ENCODE data around the gene TATDN2. TPM values are rescaled to one million over a fixed set of nuclear protein-coding genes. Genes with fewer than 3 reads are reported as not detected.

TATDN2 gene
- total RNA-seq, 1 donor from 2014 or later, result 70.9 TPM

DNA sequence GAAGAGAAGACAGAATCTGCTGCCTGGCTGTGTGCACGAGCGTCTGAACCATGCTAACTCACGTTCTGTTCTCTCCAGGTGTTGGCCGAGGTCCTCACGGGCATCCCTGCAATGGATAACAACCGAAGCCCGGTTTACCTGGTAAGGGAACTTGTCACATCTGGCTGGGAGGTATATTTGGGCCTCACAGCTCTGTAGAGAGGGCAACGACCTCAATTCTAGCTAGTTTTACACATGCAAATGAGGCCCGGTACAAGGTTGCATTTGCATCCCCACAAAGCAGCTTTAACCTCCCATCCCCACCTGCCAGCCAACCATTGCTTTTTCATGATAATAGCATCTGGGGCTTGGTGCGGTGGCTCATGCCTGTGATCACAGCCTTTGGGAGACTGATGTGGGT is 22.0 kb upstream of the TATDN2 start:
- intact Hi-C loops (cut with micrococcal nuclease), result loop anchor here (10.0 kb wide), 2 partner anchors 201 to 241 kb away; partner anchors contain the start of genes EMC3 and FANCD2
- peaks cover 42% of the 10 kb centered on the region for H3K36me3 Mint-ChIP-seq (ENCODE audit: low read depth)
- peaks cover 4% of the 10 kb centered on the region for H3K9me3 Mint-ChIP-seq
- no peak overlapping the region for H3K4me3 Mint-ChIP-seq
- no peaks in the 10 kb centered on the region for H3K27me3 Mint-ChIP-seq
- H3K4me1 Mint-ChIP-seq, result peaks cover 60% of the 10 kb centered on the region
- no peak for DNase-seq
- H3K27ac Mint-ChIP-seq, result no peak overlapping the region

DNA sequence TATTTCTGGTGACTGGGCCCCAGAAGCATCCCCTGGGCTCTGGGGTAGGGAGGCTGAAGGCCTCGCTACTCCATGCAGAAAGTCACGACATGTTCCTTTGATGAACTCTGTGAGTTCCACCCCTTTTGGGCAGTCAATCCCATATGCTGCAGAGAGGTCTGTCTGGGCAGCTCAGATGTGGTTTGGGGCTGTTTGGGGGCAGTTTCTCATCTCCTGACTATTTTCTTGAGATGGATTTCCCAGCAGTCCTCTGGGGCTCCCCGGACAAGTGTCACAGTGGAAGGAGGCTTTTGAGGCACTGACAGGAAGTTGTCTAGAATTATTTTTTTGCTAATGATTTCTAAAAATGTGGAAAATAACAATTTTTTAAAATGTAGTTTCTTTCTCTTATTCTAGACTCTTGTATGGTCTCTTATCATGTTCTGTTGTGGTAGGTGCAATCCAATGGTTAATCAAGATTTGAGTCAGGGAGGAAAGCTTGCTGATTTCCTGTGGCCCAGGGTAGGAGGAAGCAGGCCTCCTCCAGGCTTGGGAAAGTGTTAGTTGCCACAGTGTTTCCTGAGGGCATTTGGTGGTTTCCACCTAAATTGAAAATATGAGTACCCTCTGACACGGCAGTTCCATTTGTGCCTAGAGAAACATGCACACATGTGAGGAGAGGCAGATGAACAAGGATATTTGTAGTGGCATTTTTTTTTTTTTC is 19.9 kb upstream of the TATDN2 start:
- H3K9me3 Mint-ChIP-seq, result peaks cover 4% of the 10 kb centered on the region
- H3K36me3 Mint-ChIP-seq (ENCODE audit: low read depth), result peaks cover 33% of the 10 kb centered on the region
- intact Hi-C loops (cut with micrococcal nuclease), result loop anchor here (1.0 to 10.0 kb wide), 4 partner anchors 10 to 244 kb away; partner anchors contain the start of genes EMC3 and FANCD2
- peak overlapping the region; percentile 92 for H3K27ac Mint-ChIP-seq
- H3K4me3 Mint-ChIP-seq, result peak overlapping the region; percentile 46
- H3K4me1 Mint-ChIP-seq, result peaks cover 46% of the 10 kb centered on the region
- DNase-seq, result peak; percentile 81
- no peaks in the 10 kb centered on the region for H3K27me3 Mint-ChIP-seq

DNA sequence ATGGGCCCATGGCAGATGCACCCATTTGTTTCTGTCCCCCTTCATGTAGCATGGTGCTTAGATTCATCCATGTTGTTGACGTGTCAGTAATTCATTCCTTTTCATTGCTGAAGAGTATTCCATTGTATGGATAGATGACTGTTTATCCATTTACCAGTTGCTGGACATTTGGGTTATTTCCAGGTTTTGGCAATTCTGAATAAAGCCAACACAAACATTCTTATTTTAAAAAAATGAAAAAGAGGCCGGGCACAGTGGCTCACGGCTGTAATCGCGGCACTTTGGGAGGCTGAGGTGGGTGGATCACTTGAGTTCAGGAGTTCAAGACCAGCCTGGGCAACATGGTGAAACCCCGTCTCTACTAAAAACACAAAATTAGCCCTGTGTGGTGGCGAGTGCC is 18.7 kb upstream of the TATDN2 start:
- Mint-ChIP-seq H3K27ac (peak overlapping the region; percentile 92), H3K36me3 (ENCODE audit: low read depth) (peaks cover 31% of the 10 kb centered on the region), H3K4me3 (peak overlapping the region; percentile 28), H3K27me3 (no peaks in the 10 kb centered on the region), H3K4me1 (peaks cover 36% of the 10 kb centered on the region), H3K9me3 (peaks cover 3% of the 10 kb centered on the region)
- no peak for DNase-seq
- intact Hi-C loops (cut with micrococcal nuclease), result loop anchor here (10.0 kb wide), 2 partner anchors 205 to 245 kb away; partner anchors contain the start of genes EMC3 and FANCD2

DNA sequence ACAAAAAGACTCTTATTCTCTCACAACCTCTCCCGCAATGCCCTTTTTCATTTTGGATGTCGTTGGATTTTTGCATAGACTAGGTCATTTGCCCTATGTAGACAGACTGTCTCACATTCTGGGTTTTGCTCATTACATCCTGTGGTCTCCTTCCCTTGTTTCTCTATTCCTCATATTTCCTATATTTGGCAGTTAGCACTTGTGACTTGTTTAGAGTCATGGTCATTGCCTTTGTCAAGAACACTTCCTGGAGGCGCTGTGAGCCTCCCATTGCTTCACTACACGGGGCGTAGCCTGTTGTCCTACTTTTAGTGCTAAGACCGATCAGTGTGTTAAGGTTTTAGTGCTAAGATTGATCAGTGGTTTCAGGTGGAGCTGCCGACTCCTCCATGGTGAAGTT is 16.1 kb upstream of the TATDN2 start:
- intact Hi-C loops (cut with micrococcal nuclease), result no loop called here
- Mint-ChIP-seq H3K4me3 (no peak overlapping the region), H3K9me3 (no peaks in the 10 kb centered on the region), H3K27me3 (no peaks in the 10 kb centered on the region), H3K36me3 (ENCODE audit: low read depth) (peaks cover 44% of the 10 kb centered on the region), H3K27ac (peak overlapping the region; percentile 46), H3K4me1 (peaks cover 31% of the 10 kb centered on the region)
- DNase-seq, result no peak

DNA sequence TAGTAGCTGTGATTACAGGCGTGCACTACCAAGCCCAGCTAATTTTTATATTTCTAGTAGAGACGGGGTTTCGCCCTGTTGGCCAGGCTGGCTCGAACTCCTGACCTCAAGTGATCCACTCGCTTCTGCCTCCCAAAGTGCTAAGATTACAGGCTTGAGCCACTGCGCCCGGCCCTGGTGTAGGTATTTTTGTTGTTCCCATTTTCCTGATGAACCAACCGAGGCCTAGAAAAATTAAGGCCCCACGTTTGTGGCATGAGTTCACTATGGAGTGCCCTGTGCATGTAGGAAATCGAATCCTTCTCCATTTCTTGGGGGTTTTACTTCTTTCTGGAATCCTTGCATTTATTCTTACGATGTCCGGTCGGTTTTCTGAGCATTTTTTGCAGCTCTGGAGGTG is 14.3 kb upstream of the TATDN2 start:
- Mint-ChIP-seq H3K27ac (no peak overlapping the region), H3K36me3 (ENCODE audit: low read depth) (peaks cover 48% of the 10 kb centered on the region), H3K27me3 (no peaks in the 10 kb centered on the region), H3K4me3 (no peak overlapping the region), H3K4me1 (peaks cover 30% of the 10 kb centered on the region), H3K9me3 (no peaks in the 10 kb centered on the region)
- DNase-seq, result no peak
- intact Hi-C loops (cut with micrococcal nuclease), result no loop called here

DNA sequence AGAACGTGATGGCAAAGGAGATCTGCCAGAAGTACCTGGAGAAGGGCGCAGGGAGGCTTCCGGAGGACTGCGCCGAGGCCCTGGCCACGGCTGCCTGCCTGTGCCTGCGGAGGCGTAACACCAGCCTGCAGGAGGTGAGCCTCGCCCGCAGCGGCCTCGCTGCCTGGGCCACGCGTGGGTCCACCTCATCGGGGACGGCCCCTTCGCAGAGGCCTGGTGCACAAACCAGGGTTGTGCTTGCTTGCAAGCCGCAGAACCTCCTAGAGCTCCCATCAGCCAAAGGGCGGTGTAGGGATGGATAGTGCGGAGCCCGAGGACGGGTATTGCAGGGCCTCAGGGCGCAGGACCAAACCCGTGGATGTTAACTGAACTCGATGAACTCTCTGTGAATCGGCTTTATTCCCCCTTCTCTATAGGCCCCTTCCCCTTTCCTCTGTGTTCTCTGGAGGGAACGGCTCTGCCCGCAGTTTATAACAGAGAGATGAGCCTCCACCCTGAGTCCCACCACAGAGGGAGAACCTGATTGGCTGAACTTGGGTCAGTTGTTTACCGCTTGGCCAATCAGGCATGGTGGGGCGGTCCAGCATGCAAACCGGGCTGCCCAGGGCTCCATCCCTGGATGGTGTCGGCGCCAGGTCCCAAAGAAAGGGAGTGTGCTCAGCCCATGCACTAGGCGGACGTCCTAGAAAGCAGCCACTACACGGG is 13.6 kb upstream of the TATDN2 start:
- no peaks in the 10 kb centered on the region for H3K9me3 Mint-ChIP-seq
- H3K36me3 Mint-ChIP-seq (ENCODE audit: low read depth), result peaks cover 49% of the 10 kb centered on the region
- no peaks in the 10 kb centered on the region for H3K27me3 Mint-ChIP-seq
- no peak for DNase-seq
- intact Hi-C loops (cut with micrococcal nuclease), result no loop called here
- H3K4me1 Mint-ChIP-seq, result peaks cover 29% of the 10 kb centered on the region
- no peak overlapping the region for H3K4me3 Mint-ChIP-seq
- H3K27ac Mint-ChIP-seq, result no peak overlapping the region

DNA sequence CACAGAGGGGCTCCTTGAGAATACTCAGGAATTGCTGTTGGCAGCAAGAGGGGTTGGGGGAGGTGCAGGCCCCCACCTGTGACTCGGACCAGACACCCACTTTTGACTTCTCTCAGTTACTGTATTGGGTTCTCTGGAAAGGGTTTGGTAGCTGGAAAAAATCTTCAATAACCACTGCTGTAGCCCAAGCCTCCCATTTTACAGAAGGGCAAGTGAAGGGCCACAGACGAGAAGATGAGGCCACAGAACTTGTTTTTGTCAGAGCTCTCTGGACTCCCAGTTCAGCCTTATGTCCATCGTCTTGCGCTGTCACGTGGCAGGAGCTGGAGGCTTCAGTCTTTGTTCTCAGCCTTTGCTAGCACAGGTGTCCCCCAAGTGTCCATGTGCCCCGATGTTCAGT is 12.7 kb upstream of the TATDN2 start:
- intact Hi-C loops (cut with micrococcal nuclease), result no loop called here
- Mint-ChIP-seq H3K4me1 (peaks cover 31% of the 10 kb centered on the region), H3K27ac (no peak overlapping the region), H3K36me3 (ENCODE audit: low read depth) (peaks cover 49% of the 10 kb centered on the region), H3K4me3 (no peak overlapping the region), H3K27me3 (no peaks in the 10 kb centered on the region), H3K9me3 (no peaks in the 10 kb centered on the region)
- DNase-seq, result no peak

DNA sequence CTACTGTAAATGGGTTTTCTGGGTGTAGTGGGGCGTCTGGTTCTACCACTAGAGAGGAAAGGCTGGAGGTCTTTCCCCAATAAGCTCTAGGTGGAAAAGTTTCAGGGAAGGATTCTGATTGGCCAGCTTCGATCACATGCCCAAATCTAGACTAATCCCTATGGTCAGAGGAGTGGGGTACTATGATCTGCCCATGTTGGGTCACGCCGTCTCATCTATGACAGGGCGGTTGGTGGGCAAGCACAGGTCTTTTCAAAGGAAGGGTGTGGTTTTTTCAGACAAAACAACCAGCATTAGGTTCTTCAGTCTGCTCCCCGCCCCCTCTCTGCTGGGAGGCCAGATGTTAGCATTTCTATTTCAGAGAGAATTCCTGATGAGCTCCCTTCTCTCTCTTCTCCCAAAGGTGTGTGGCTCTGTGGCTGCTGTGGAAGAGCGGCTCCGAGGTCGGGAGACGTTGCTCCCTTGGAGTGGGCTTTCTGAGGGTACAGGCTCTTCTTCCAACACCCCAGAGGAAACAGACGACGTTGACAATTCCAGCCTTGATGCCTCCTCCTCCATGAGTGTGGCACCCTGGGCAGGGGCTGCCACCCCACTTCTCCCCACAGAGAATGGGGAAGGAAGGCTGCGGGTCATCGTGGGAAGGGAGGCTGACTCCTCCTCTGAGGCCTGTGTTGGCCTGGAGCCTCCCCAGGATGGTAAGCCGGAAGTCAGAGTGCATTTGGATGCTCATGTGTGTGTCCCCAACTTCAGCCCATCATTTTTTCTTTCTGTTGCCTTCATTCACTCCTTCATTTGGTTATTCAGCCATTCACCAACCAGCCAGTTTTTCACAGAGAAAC is 9.7 kb upstream of the TATDN2 start:
- H3K27ac Mint-ChIP-seq, result peak overlapping the region; percentile 79
- no peaks in the 10 kb centered on the region for H3K9me3 Mint-ChIP-seq
- peak overlapping the region; percentile 20 for H3K4me3 Mint-ChIP-seq
- peaks cover 45% of the 10 kb centered on the region for H3K4me1 Mint-ChIP-seq
- H3K36me3 Mint-ChIP-seq (ENCODE audit: low read depth), result peaks cover 57% of the 10 kb centered on the region
- peak; percentile 83 for DNase-seq
- intact Hi-C loops (cut with micrococcal nuclease), result loop anchor here (1.0 kb wide), 1 partner anchor 10 kb away; no protein-coding TSS in a partner anchor
- no peaks in the 10 kb centered on the region for H3K27me3 Mint-ChIP-seq

DNA sequence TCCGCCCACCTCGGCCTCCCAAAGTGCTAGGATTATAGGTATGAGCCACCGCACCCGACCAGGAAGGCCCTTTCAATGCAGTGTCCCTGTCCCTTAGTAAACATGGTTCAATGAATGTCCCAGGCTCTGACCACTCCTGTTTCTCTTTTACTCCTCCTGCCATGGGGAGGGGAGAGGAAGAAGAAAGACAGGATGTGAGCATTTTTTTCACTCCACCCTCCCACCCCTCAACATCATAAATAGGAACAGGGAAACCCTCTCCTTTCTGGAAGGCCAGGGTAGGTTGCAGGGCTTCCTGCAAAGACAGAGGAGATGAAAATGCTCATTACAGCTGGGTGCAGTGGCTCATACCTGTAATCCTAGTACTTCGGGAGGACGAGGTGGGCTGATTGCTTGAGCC is 7.5 kb upstream of the TATDN2 start:
- Mint-ChIP-seq H3K4me1 (peaks cover 54% of the 10 kb centered on the region), H3K4me3 (no peak overlapping the region), H3K27ac (peak overlapping the region; percentile 81), H3K36me3 (ENCODE audit: low read depth) (peaks cover 67% of the 10 kb centered on the region), H3K27me3 (no peaks in the 10 kb centered on the region), H3K9me3 (peaks cover 14% of the 10 kb centered on the region)
- intact Hi-C loops (cut with micrococcal nuclease), result loop anchor here (10.0 kb wide), 1 partner anchor 396 kb away; the partner anchor contains the start of gene RPUSD3
- no peak for DNase-seq

DNA sequence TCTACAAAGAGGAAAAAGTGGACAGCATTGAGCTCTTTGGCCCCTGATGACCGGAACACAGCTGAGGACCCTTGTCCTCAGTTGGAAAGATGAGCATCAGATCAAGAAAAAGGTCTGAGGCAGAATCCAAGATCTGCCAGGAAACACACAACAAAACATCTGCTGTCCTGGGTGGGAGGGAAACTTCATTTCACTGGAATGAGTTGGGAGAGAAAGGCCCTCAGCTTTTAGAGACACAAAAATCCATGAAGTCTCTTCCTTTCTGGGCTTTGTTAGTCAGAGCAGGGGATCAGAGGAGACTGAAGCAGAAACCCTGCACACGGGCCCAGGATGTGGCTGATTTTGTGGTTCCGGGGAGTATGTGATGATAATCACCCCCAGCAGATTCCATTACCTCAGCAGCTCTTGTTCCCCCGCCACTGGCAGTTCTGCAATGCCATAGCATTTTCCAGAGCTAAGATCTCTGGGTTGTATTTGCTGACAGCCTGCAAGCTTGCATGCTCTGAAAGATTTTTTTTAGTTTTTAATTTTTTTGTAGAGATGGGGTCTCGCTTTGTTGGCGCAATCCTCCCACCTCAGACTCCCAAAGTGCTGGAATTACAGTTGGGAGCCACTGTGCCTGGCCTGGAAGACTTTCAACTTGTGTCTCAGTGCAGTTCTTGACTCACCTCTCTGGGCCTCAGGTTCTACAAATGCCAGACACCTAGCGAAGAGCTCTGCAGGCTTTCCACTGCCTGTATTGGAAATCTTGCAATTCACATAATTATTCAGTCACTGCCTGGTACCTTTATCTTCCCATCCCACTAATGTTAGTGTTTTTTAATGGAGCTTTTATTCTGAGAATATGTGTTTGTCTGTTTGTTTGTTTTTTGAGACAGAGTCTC is 5.8 kb upstream of the TATDN2 start:
- H3K9me3 Mint-ChIP-seq, result peaks cover 14% of the 10 kb centered on the region
- intact Hi-C loops (cut with micrococcal nuclease), result loop anchor here (1.0 to 10.0 kb wide), 4 partner anchors 8 to 398 kb away; partner anchors contain the start of gene RPUSD3
- H3K36me3 Mint-ChIP-seq (ENCODE audit: low read depth), result peaks cover 66% of the 10 kb centered on the region
- DNase-seq, result peak; percentile 95
- H3K27ac Mint-ChIP-seq, result peak overlapping the region; percentile 98
- H3K27me3 Mint-ChIP-seq, result no peaks in the 10 kb centered on the region
- peak overlapping the region; percentile 79 for H3K4me3 Mint-ChIP-seq
- H3K4me1 Mint-ChIP-seq, result peaks cover 50% of the 10 kb centered on the region

DNA sequence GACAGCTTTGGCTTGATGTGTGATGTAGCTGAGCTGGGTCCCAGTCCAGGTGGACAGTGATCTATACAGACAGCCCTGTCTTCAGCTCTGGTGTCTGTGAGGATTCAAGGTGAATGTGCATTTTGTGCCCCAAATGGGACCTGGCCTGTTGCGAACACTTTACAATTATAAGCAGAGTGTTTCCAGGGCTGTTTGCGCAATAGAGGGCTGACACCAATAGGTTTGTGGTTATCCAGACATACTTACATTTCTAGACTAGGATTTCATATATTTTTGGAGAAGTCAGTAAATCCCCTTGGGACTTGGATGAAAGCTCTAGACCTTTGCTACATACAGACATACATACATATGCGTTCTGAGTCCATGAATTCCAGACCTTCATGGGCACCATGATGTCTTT is 4.2 kb upstream of the TATDN2 start:
- Mint-ChIP-seq H3K27me3 (no peaks in the 10 kb centered on the region), H3K27ac (peak overlapping the region; percentile 82), H3K9me3 (peaks cover 20% of the 10 kb centered on the region), H3K4me3 (peak overlapping the region; percentile 31), H3K36me3 (ENCODE audit: low read depth) (peaks cover 62% of the 10 kb centered on the region), H3K4me1 (peaks cover 44% of the 10 kb centered on the region)
- no peak for DNase-seq
- intact Hi-C loops (cut with micrococcal nuclease), result loop anchor here (10.0 kb wide), 1 partner anchor 399 kb away; the partner anchor contains the start of gene RPUSD3

DNA sequence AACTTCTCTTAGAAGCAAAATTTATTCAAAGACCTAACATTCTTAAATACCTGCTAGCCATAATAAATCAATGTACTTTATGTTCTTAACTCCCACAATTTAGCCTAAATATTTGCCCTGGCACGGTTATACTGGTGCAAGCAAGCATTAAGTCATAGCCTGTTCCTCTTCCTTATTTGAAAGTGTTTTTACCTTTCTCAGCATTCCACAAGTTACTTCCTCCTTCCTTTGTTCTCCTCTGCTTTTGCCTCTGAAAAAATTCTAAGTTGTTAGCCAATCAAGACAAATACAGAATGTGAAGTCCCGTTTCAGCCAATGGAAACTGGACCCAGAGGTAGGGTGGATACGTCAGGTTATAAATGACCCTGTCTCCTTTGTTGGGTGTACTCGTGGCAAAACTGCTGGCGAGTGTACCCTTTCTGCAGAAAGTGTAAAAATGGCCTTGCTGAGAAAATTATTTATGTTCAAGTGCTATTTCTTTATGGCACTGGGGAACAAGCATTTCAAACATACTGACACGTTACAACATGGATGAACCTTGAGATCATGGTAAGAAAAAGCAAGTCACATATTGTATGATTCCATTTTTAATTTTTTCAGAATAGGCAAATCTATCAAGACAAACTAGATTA is 3.1 kb upstream of the TATDN2 start:
- H3K9me3 Mint-ChIP-seq, result peaks cover 20% of the 10 kb centered on the region
- intact Hi-C loops (cut with micrococcal nuclease), result loop anchor here (5.0 to 10.0 kb wide), 2 partner anchors 313 to 400 kb away; partner anchors contain the start of genes CRELD1 and RPUSD3
- H3K27ac Mint-ChIP-seq, result no peak overlapping the region
- no peaks in the 10 kb centered on the region for H3K27me3 Mint-ChIP-seq
- no peak overlapping the region for H3K4me3 Mint-ChIP-seq
- DNase-seq, result no peak
- peaks cover 66% of the 10 kb centered on the region for H3K36me3 Mint-ChIP-seq (ENCODE audit: low read depth)
- H3K4me1 Mint-ChIP-seq, result peaks cover 49% of the 10 kb centered on the region

Data from activated CD4-positive, alpha-beta T cell treated with anti-CD3 and anti-CD28 coated beads, Interleukin-2, amount 10 ng/mL, durations not matched to agents 24 days and 14 days (primary cell).